Mesenchymal stem cell (in vitro differentiated cells and primary cell): Measurements from ENCODE around the gene ZMYND11.
A peak's percentile ranks its signal among the peaks of the same experiment; 100 is the strongest.
"Not testable (repeated sequence)": the region's sequence is repeated elsewhere in the genome, so short reads cannot be mapped to it uniquely, and the experiment has no call there.

Experiments
- DNase-seq: peaks from one replicate; pipeline ENCODE4 v3.0.0-alpha.2; 2013
- H2AFZ ChIP-seq: one replicate; pipeline ENCODE4 v1.6.1; 2013; ENCODE audit warnings: low read depth, mild to moderate bottlenecking, control low read depth, inconsistent platforms, low read length, moderate library complexity
- H2AK5ac ChIP-seq: 2 replicates; pipeline ENCODE4 v1.6.1; 2013; ENCODE audit warnings: low read length, moderate library complexity, mild to moderate bottlenecking, inconsistent platforms; ENCODE audit not compliant: severe bottlenecking
- H2BK120ac ChIP-seq: one replicate; pipeline ENCODE4 v1.6.1; 2013; ENCODE audit warnings: low read depth, mild to moderate bottlenecking, inconsistent platforms, low read length, moderate library complexity
- H2BK12ac ChIP-seq, 2 experiments: one replicate each; pipeline ENCODE4 v1.6.1; 2013; ENCODE audit warnings: inconsistent platforms in 2 of 2, low read length in 2 of 2, mild to moderate bottlenecking in 2 of 2, moderate library complexity in 2 of 2, control low read depth in 1 of 2
- H2BK15ac ChIP-seq: one replicate; pipeline ENCODE4 v1.6.1; 2013; ENCODE audit warnings: mild to moderate bottlenecking, low read depth, inconsistent platforms; ENCODE audit not compliant: poor library complexity, severe bottlenecking
- H2BK5ac ChIP-seq: 2 replicates; pipeline ENCODE4 v1.6.1; 2013; ENCODE audit warnings: low read depth, mild to moderate bottlenecking, low read length, control low read depth, inconsistent platforms; ENCODE audit not compliant: poor library complexity, severe bottlenecking
- H3K14ac ChIP-seq, 2 experiments: one replicate each; pipeline ENCODE4 v1.6.1; 2013; ENCODE audit warnings: inconsistent platforms in 2 of 2, low read length in 2 of 2, control low read depth in 1 of 2, mild to moderate bottlenecking in 1 of 2, moderate library complexity in 1 of 2
- H3K18ac ChIP-seq, 2 experiments: one replicate each; pipeline ENCODE4 v1.6.1; 2013; ENCODE audit warnings: inconsistent platforms in 2 of 2, low read length in 2 of 2, control low read depth in 1 of 2, low read depth in 1 of 2, mild to moderate bottlenecking in 1 of 2
- H3K23ac ChIP-seq, 2 experiments: one replicate each; pipeline ENCODE4 v1.6.1; 2013; ENCODE audit warnings: inconsistent platforms in 2 of 2, low read length in 2 of 2, mild to moderate bottlenecking in 2 of 2, moderate library complexity in 2 of 2, control low read depth in 1 of 2
- H3K27ac ChIP-seq: 2 replicates; pipeline ENCODE4 v1.5.1; 2013; ENCODE audit warnings: mild to moderate bottlenecking, moderate library complexity, low read length, control low read depth, inconsistent platforms; ENCODE audit not compliant: poor library complexity, severe bottlenecking
- H3K27me3 ChIP-seq, 2 experiments: 2 replicates each; pipeline versions ENCODE4 v1.6.1 to v1.7.0; 2013; ENCODE audit warnings: low read length in 2 of 2, mild to moderate bottlenecking in 2 of 2, moderate library complexity in 2 of 2, control low read depth in 1 of 2, inconsistent platforms in 1 of 2; ENCODE audit not compliant: control insufficient read depth in 1 of 2, insufficient read depth in 1 of 2
- H3K36me3 ChIP-seq, 2 experiments: 2 replicates each; pipeline versions ENCODE4 v1.6.1 to v1.7.0; 2013; ENCODE audit warnings: low read length in 2 of 2, control low read depth in 1 of 2, inconsistent platforms in 1 of 2, low read depth in 1 of 2, mild to moderate bottlenecking in 1 of 2; ENCODE audit not compliant: insufficient read depth in 2 of 2, control insufficient read depth in 1 of 2
- H3K4ac ChIP-seq, 2 experiments: one replicate each; pipeline ENCODE4 v1.6.1; 2013; ENCODE audit warnings: inconsistent platforms in 2 of 2, low read length in 2 of 2, mild to moderate bottlenecking in 2 of 2, moderate library complexity in 2 of 2, control low read depth in 1 of 2, low read depth in 1 of 2
- H3K4me1 ChIP-seq: 2 replicates; pipeline ENCODE4 v1.6.1; 2013; ENCODE audit warnings: low read depth, low read length, control low read depth; ENCODE audit not compliant: control insufficient read depth, insufficient read depth
- H3K4me2 ChIP-seq: 2 replicates; pipeline ENCODE4 v1.6.1; 2013; ENCODE audit warnings: low read length, mild to moderate bottlenecking, inconsistent platforms; ENCODE audit not compliant: poor library complexity, severe bottlenecking
- H3K4me3 ChIP-seq, 2 experiments: 2 replicates each; pipeline versions ENCODE4 v1.5.1 to v1.7.0; 2013; ENCODE audit warnings: low read length in 2 of 2, mild to moderate bottlenecking in 2 of 2, control low read depth in 1 of 2, low read depth in 1 of 2; ENCODE audit not compliant: insufficient read depth in 1 of 2
- H3K79me1 ChIP-seq: replicated peaks from 2 replicates; pipeline ENCODE4 v1.6.1; 2013; ENCODE audit warnings: mild to moderate bottlenecking, control low read depth, low read length, inconsistent platforms; ENCODE audit not compliant: poor library complexity, severe bottlenecking
- H3K9ac ChIP-seq: 2 replicates; pipeline ENCODE4 v1.7.0; 2013; ENCODE audit warnings: mild to moderate bottlenecking, low read length, moderate library complexity
- H3K9me3 ChIP-seq: 2 replicates; pipeline ENCODE4 v1.7.0; 2013; ENCODE audit warnings: mild to moderate bottlenecking, low read length; ENCODE audit not compliant: control insufficient read depth
- H4K8ac ChIP-seq: one replicate; pipeline ENCODE4 v1.6.1; 2013; ENCODE audit warnings: inconsistent platforms, mild to moderate bottlenecking, low read length, moderate library complexity
- H4K91ac ChIP-seq: one replicate; pipeline ENCODE4 v1.6.1; 2013; ENCODE audit warnings: mild to moderate bottlenecking, low read length, inconsistent platforms
- WGBS: methylation state at CpG from one replicate; pipeline ENCODE4 v1.1.7; 2013; ENCODE audit warnings: mixed read lengths; 5-methylcytosine and 5-hydroxymethylcytosine counted together

ZMYND11 gene

DNA sequence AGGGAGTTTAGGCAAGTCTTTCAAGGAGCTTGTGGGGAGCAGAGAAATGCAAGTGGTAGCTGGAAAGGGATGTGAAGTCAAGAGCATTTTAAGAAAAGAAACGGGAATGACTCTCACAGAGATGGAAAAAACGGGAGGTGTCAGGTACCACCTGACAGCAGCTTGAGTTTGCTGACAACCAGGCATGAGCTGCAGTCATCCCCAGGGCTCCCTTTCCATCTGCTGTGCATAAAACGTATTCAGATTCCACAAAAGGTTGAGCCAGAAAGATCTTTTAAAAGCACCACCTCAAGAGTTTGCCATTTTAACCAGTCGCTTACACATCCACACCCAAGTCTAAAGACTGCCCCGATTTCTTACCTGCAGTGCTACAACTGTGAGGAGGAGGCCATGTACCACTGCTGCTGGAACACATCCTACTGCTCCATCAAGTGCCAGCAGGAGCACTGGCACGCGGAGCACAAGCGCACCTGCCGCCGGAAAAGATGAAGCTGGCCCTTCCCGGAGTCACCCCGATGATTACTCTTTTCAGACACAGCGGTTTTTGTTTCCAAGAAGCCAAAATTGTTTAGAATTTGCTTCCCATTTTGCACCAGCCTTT is 116.8 kb downstream of the ZMYND11 start:
- no peaks in the 10 kb centered on the region for H3K9me3 ChIP-seq
- H3K36me3 ChIP-seq, result peaks cover 36 to 97% of the 10 kb centered on the region in 2 experiments
- no peak overlapping the region for H4K8ac ChIP-seq
- H3K9ac ChIP-seq, result no peak overlapping the region
- H3K23ac ChIP-seq, result no peak overlapping the region
- H3K14ac ChIP-seq, result no peak overlapping the region
- H2AK5ac ChIP-seq, result no peak overlapping the region
- no peaks in the 10 kb centered on the region for H3K27me3 ChIP-seq
- H3K4me2 ChIP-seq, result no peak overlapping the region
- no peak overlapping the region for H2AFZ ChIP-seq
- H2BK5ac ChIP-seq, result no peak overlapping the region
- H2BK120ac ChIP-seq, result no peak overlapping the region
- no peak overlapping the region for H3K4me3 ChIP-seq
- no peak overlapping the region for H3K27ac ChIP-seq
- no peak overlapping the region for H2BK15ac ChIP-seq
- no peak for DNase-seq
- H3K4me1 ChIP-seq, result no peaks in the 10 kb centered on the region
- no peak overlapping the region for H3K18ac ChIP-seq
- over 99% methylated on average over 13 of the region's 13 CpGs for WGBS
- peaks cover 14% of the 10 kb centered on the region for H3K79me1 ChIP-seq
- H3K4ac ChIP-seq, result no peak overlapping the region
- no peak overlapping the region for H2BK12ac ChIP-seq
- H4K91ac ChIP-seq, result no peak overlapping the region

DNA sequence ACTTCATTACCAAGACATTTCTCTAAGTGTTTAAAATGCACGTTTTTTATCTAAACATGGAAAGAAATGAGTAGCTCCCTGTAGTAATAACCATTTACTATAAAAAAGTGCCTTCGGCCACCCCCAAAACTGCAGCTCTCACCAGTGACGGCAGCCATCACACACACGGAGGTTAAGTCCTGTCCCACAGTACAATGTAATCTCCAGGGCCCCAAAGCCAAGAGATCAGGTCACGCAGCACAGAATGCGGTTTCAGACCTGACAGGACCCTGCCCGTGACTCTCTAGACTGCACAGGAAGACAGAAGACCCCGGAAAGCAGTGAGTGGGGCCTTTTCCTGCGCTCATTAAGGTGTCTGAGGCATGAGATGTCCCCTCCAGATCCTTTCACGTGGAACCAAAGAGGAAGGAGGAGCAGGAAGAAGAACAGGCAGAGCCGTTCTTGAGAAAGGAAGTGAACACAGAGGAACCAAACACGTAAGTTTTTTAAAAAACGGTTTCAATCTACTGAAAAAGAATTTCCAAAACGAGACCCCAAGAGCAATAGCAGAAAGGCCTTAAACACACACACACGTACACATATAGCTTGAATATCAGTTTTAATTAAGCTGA is 125.7 kb downstream of the ZMYND11 start:
- no peak overlapping the region for H2BK15ac ChIP-seq
- H2AFZ ChIP-seq, result no peak overlapping the region
- H3K14ac ChIP-seq, result no peak overlapping the region
- H4K8ac ChIP-seq, result no peak overlapping the region
- H3K27ac ChIP-seq, result no peak overlapping the region
- no peak overlapping the region for H3K18ac ChIP-seq
- no peak overlapping the region for H2BK120ac ChIP-seq
- no peaks in the 10 kb centered on the region for H3K9me3 ChIP-seq
- peaks cover 7 to 12% of the 10 kb centered on the region in 2 experiments for H3K36me3 ChIP-seq
- H2BK5ac ChIP-seq, result no peak overlapping the region
- peaks cover 1% of the 10 kb centered on the region for H3K79me1 ChIP-seq
- no peak overlapping the region for H3K4me3 ChIP-seq
- no peak overlapping the region for H3K4me2 ChIP-seq
- H3K23ac ChIP-seq, result no peak overlapping the region
- H2BK12ac ChIP-seq, result no peak overlapping the region
- WGBS, result 96% methylated on average over 15 of the region's 15 CpGs
- no peak overlapping the region for H4K91ac ChIP-seq
- no peak overlapping the region for H3K9ac ChIP-seq
- peaks cover 2% of the 10 kb centered on the region for H3K4me1 ChIP-seq
- no peaks in the 10 kb centered on the region for H3K27me3 ChIP-seq
- DNase-seq, result no peak
- H2AK5ac ChIP-seq, result no peak overlapping the region
- no peak overlapping the region for H3K4ac ChIP-seq

- H3K4me2 ChIP-seq, H4K8ac ChIP-seq, H3K9ac ChIP-seq, H2BK15ac ChIP-seq, H2BK5ac ChIP-seq, H2AK5ac ChIP-seq, H3K79me1 ChIP-seq, H3K36me3 ChIP-seq, H2BK12ac ChIP-seq, H3K4ac ChIP-seq, H3K27me3 ChIP-seq, H3K23ac ChIP-seq, H3K18ac ChIP-seq, H2BK120ac ChIP-seq, H3K9me3 ChIP-seq, H3K4me3 ChIP-seq, H4K91ac ChIP-seq, H3K27ac ChIP-seq, H3K4me1 ChIP-seq, H2AFZ ChIP-seq: not testable (repeated sequence)
- WGBS, result 60% methylated on average over 10 of the region's 11 CpGs
- peak overlapping the region in 1 of 2 experiments; percentile 48 for H3K14ac ChIP-seq
- DNase-seq, result peak; percentile 23
Observed at GRCh38 chr10:264160-265073, 129.2 kb downstream of the ZMYND11 start.

DNA sequence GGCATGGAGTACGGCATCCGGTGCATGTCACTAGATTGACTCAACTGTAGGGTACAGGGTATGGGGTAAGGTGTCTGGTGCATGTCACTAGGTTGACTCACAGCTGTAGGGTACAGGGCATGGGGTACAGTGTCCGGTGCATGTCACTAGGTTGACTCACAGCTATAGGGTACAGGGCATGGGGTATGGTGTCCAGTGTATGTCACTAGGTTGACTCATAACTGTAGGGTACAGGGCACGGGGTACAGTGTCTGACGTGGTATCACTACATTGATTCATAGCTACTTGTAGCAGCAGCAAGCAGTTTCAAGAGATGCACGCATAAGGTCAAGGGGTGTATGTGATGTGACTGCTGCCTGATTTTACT is 129.8 kb downstream of the ZMYND11 start:
- not testable (repeated sequence) for H2BK15ac ChIP-seq, H2BK120ac ChIP-seq, H3K4me3 ChIP-seq, H4K91ac ChIP-seq, H2AFZ ChIP-seq, H2BK12ac ChIP-seq, H3K27ac ChIP-seq, H2BK5ac ChIP-seq, H4K8ac ChIP-seq, H2AK5ac ChIP-seq, H3K9ac ChIP-seq, H3K4me1 ChIP-seq, H3K9me3 ChIP-seq, H3K4ac ChIP-seq, H3K14ac ChIP-seq, H3K79me1 ChIP-seq, H3K4me2 ChIP-seq, H3K27me3 ChIP-seq, H3K36me3 ChIP-seq, H3K23ac ChIP-seq
- peak; percentile 20 for DNase-seq
- 82% methylated on average over 6 of the region's 6 CpGs for WGBS
- peak overlapping the region in 1 of 2 experiments; percentile 18 for H3K18ac ChIP-seq
